GM19351 (cell line): Measurements from ENCODE around the gene BCL2L12.

Experiments used
- ATAC-seq: cut with Tn5 transposase; IDR thresholded peaks from one replicate; pipeline ENCODE4 v1.9.1; 2021; ENCODE audit warnings: mild to moderate bottlenecking, moderate library complexity; ENCODE audit not compliant: unreplicated experiment

Gene BCL2L12

GRCh38 chr19:49662011-49662410 lies 3.7 kb upstream of the BCL2L12 start:
- ATAC-seq, result no peak

DNA sequence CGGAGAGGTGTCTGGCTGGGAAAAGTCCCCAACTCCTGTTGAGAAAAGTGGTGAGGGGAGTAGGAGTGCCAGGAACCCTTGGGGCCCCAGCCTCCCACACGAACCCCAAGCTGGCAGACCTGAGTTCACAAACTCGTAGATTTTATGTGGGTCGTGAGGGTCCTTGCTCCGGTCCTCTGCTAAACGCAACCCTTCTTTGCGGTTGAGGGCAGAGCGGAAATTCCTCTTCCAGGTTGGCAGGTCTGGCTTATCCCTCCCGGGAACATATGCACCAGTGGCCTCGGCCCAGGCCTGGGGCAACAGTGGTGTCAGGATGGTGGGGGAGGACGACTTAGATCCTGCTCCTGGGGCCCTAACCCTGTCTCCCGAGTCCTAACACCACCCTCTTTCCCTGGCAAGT lies 2.5 kb upstream of the BCL2L12 start:
- ATAC-seq, result no peak

DNA sequence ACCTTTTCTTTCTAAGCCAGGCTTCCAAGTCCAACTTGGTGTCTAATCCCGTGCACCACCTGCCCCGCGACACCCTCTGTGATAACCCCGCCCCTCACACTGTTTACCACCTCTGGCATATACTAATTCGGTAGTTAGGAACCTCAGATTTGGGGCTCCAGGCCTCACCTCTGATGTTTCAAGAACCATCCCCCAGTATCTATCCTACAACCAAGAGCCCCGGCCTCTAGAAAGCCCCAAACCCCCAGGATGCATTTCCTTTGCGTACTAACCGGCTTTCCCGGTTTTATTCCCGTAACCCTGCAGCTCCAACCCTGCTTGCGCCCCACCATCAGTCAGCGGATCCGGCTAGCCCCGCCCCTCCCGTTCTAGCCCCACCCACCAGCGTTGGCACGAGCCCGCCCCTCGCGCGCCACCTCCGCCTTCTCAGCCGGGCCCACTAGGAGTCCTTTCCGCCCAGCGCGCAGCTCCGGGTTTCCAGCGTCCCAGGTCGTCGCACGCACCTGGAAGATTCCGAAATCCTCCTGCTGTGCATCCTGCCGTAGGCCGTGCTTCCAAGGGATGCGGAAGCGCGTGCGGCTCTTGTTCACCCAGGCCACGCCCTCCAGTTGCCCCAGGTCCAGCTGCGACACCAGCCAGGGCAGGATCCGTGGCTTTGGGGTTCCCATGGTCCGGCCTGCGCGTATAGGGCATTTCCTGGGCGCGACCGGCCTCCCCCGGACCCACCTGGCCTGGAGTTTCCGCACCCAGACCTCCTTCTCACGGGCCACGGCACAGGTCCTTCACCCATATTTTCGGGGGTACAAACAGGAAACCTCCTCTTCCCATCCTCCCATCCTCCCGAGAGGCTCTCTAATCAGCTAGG lies 1.3 kb upstream of the BCL2L12 start:
- ATAC-seq, result peak; percentile 50

- ATAC-seq, result no peak
These were observed 740 bp upstream of the BCL2L12 start for GRCh38 chr19:49665036-49665350.

DNA sequence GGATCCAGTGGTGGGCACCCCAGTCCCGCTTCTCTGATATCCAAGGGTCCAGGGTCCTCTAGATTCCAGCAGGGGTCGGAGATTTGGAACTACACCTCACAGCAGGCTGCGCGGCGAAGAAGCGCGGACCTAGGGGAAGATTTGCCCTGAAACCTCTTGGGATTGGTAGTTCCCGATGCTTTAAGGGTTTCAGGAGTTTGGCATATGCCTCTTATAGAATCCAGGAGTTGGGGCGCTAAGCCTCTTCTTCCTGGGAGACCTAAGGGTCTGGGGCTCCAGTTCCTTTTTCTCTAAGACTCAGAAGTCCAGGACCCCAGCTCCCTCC lies 349 bp downstream of the BCL2L12 start:
- ATAC-seq, result no peak

GRCh38 chr19:49667473-49667872 lies 1.7 kb downstream of the BCL2L12 start:
- ATAC-seq, result no peak

- no peak for ATAC-seq
These were observed 3.8 kb downstream of the BCL2L12 start for GRCh38 chr19:49669516-49669915.

DNA sequence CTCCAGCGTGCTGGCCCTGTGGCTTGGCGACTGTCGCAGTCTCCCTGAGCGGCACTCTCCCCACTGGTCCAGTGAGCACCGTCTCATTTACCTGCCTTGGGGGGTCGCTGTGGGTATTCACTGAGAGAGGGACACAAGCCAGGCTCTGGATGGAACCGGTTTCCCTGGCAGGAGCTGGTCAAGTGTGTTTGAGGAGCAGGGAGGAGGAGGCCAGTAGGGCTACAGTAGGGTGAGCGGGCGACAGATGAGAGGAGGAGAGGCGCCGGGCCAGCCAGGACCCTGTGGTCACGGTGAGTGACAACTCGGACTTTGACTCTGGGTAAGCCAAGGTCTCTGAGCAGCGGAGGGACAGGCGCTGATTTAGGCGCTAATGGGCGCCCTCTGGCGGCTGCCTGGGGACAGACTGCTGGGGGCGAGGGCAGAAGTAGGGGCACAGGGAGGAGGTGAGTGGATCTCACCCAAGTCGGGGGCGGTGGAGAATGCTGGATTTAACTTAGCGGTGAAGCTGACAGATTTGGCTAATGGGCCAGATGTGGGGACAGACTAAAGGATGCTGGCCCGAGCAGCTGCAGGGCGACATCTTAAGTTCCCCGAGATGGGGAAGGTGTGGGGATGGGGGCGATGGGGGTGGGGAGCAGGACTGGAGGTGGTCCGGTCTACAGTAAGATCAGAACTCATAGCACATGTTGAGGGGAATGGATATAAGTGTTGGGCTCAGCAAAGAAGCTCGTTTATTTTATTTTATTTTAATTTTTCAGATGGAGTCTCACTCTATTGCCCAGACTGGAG lies 6.6 kb downstream of the BCL2L12 start:
- no peak for ATAC-seq

DNA sequence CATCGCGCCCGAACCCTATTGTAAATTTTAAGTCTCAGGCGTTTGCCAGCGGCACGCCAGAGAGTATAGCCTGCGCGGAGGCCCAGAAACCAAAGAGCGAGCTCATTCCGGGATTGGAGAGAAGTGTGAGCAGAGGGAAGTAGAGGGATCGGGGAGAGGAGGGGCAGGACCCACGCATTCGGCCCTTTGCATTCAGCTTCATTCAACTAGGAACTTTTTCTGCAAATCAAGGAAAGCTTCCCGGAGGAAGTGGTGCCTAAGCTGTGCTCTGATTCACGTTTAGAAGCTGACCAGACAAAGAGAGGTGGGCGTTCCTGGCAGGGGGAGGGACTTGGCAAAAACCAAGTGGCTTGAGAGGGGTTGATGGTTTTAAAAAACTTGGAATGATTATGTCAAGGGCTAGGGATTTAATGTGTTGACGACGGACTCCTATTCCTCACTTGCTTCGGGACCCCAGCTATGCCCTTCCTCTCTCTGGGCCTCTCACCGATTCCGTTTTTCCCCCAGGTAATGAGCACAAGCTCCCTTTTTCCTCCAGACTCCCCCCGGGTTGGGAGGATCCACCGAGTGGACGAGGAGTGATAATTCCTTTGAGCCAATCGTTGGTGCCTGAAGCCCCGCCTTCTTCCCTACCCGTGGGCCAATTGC lies 10.5 kb downstream of the BCL2L12 start:
- no peak for ATAC-seq

DNA sequence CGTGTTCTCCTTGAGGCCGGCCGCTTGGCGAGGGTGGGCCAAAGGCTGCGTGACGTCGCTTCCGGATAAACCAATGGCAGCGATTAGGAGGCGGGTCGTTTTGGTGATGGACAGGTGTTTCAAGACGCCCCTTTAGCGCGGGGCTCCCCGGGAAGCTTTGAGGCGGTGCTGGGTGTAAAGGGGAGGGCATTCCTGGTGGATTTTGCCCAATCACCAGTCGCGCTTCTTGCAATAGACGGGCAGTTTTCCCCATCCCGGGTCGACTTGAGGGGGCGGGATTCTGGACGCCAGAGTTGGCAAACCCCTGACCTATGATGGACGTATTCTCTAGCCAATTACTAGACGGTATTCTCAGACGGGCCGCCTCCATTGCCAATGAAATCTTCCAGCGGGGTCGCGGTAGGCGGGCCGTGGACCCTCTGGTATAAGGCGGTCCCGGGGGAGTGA lies 11.1 kb downstream of the BCL2L12 start:
- ATAC-seq, result peak; percentile 64

DNA sequence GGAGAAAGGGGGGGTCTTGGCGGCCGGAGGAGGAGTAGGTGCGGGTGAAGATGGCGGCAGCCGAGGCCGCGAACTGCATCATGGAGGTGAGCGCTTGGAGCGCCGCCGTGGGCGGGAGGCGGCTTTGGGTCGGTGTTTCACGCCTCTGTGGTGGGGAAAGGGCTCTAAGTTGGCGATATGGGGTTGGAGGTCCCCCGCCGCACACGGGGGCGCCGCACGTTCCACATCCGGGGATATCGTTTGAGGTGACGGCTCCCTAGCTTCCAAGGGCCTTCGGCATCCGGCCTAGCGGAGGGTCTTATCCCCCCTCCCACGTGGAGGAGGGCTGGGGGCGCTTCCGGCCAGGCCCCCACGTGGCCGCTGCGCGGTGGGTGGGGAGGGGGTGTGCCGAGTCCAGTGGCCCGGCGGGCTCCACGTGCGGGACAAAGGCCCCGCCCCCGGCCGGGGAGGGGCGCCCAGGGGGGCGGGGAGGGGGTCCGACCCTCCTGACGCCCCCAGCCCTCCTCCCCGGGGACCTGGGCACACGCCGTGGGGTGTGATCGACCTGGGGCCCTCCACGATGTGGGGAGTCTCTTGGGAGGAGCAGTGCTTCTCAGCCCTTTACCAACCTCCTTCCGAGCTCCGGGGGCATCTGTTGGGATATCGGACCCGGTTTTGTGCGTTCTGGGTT lies 11.6 kb downstream of the BCL2L12 start, which contains the start of gene PRMT1:
TSS of gene PRMT1 (plus strand) at position 41 of the 670 bp plus-strand sequence. CDS start at position 51, 10 bp downstream.
- no peak for ATAC-seq

- ATAC-seq, result no peak
These were observed 12.4 kb downstream of the BCL2L12 start for GRCh38 chr19:49677901-49678674.

DNA sequence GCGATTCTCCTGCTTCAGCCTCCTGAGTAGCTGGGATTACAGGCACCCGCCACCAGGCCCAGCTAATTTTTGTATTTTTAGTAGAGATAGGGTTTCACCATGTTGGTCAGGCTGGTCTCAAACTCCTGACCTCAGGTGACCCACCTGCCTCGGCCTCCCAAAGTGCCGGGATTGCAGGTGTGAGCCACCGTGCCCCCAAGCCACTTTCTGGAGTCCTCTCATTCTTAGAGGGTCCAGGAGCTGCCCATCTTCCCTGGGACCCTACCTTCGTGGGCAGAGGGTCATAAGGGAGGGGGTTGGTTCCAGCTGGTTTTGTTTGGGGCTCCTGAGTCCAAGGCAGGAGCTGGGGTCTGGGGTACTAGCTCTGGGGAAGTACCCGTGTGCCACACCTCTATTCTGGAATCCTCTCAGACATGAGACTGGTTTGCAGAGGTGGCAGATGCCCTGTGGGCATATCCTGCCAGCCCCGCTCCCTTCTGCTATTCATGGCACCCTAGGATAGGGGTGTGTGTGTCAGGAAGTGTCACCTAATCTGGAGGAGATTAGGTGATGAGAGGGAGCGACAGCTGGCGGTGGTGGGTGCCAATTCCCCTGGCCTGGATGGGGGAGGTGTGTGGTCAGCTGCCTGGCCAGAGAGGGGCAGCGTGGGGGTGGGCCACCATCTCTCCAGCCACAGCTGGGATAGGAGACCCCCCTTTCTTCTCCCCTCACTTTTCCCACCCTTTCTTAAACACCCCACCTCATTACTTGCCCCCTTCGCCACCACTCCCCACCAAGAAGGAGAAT lies 13.4 kb downstream of the BCL2L12 start:
- ATAC-seq, result no peak

DNA sequence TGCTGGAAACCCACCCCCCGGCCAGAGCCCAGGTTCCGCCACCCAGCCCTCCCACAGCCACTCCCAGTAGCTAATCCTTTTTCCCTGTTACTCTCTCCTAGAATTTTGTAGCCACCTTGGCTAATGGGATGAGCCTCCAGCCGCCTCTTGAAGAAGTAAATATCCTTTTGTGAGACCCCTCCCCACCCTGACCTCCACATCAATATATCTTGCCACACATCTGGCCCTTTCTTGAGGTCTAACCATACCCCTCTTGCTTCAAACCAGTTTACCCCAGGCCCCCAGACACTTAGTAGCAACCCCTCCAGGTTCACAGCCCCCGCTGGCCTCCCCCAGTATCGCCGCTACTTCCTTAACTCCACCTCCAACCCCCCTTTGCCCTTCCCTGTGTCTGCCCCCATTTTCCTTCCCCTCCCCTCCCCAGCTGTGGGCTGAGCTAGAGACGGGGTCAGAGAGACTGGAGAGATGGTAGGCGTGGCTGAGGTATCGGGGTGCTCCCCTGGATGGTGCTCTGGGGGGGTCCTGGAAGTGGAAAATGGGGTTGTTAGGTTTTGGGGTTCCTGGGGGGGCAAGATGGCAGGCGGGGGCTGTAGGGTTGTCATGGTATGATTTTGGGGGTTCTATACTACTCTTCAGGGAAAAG lies 14.2 kb downstream of the BCL2L12 start:
- ATAC-seq, result no peak

DNA sequence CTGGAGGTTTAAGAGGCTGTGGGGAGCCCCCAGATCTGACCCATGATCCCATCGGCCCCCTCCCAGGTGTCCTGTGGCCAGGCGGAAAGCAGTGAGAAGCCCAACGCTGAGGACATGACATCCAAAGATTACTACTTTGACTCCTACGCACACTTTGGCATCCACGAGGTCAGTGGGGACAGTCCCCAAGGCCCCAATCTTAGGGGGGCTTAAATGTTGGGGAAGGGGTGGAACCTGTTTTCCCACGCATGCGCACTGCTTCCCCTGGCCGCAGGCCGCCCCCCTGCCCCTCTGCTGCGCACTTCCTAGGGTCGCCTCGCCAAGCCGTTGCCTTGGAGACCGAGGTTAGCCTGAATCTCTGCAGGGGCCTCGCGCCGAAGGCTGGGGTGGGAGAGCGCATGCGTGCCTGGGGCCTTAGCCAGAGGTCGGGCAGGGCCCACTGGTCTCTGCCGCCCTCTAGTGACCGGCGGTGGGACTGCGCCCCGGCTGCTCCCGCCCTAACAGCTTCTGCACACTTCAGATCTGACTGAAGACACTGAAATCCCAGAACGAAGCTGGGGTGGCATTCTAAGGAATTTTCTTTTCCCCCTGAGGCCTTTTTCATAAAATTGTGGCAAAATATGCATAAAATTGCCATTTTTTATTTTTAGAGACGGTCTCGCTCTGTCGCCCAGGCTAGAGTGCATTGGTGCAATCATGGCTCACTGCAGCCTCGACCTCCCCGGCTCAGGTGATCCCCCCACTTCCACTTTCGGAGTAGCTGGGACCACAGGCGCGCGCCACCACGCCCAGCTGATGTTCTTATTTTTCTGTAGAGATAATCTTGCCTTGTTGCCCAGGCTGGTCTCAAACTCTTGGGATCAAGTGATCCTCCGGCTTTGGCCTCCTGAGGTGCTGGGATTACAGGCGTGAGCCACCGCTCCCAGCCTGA lies 15.0 kb downstream of the BCL2L12 start:
- ATAC-seq, result no peak

GRCh38 chr19:49681830-49682229 lies 16.1 kb downstream of the BCL2L12 start:
- no peak for ATAC-seq

DNA sequence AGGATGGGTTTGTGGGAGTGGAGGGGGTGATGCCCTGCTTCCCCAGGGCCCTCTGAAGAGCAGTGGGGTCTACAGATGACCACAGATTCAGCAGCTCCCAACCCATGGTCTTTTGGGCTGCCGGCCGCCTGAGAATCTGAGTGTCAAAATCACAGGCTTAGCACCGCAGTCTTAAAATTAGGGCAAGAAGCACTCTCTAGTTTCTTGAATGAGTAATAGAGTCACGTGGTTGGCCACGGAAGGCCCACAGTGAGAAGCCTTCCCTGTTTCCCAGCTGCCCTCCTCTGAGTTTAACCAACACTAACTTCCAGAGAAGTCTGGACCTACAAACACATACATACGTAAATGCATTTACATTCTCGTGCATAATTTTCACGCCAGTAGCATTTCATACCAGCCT lies 16.5 kb downstream of the BCL2L12 start:
- ATAC-seq, result no peak

DNA sequence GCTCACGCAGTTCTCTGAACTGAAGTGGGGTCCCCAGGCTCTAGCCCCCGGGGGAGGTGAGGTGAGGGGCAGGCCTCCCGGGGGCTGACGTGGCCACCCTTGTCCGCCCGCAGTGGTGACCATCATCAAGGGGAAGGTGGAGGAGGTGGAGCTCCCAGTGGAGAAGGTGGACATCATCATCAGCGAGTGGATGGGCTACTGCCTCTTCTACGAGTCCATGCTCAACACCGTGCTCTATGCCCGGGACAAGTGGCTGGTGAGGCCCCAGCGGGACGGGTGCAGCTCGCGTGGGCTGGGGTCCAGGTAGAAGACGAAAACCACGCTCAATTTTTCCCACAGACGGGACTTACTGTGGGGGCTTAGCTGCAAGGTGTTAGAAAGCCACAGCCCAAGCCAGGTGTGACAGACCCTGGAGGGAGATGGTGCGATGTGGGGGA lies 18.1 kb downstream of the BCL2L12 start:
- no peak for ATAC-seq
